PC-9 (cell line): ENCODE results near the gene TXNDC16.

Experiments used
- CTCF ChIP-seq: fragments of 200-600 bp; sonication (generic); conservative IDR thresholded peaks from 2 replicates; pipeline ENCODE4 v1.6.1; 2017; ENCODE audit warnings: mixed run types, antibody characterized with exemption, mild to moderate bottlenecking, moderate library complexity
- EZH2 ChIP-seq: fragments of 200-600 bp; sonication (generic); IDR thresholded peaks from 2 replicates; pipeline ENCODE4 v1.8.0; 2017; ENCODE audit warnings: antibody characterized with exemption, low read depth

- no peak for TF ChIP-seq EZH2
- TF ChIP-seq CTCF = no peak
Observed at GRCh38 chr14:52463375-52463774, 88.9 kb downstream of the TXNDC16 start.
